NCI-H2196 treated with DMSO at 0.1 percent for 48 hours (cell line): Measurements from ENCODE around the gene ZMYND10.

ENCODE experiments used
- DNase-seq: peaks from one replicate; lab custom pipeline; 2025; ENCODE audit not compliant: unreplicated experiment; lab: John Stamatoyannopoulos, UW

Gene ZMYND10

GRCh38 chr3:50345586-50346234 lies at the start of gene ZMYND10:
ZMYND10 (minus strand) TSS chr3:50345732; CDS start chr3:50345579, 153 bp downstream.
- DNase-seq, result no peak

GRCh38 chr3:50393061-50393460 lies 47.5 kb upstream of the ZMYND10 start:
- DNase-seq, result no peak

- no peak for DNase-seq
Measured at GRCh38 chr3:50392101-50392715, 46.7 kb upstream of the ZMYND10 start.

GRCh38 chr3:50390508-50391224 lies 45.1 kb upstream of the ZMYND10 start:
- peak; percentile 57 for DNase-seq

- no peak for DNase-seq
Measured at GRCh38 chr3:50389414-50389767, 43.9 kb upstream of the ZMYND10 start.

- no peak for DNase-seq
Measured at GRCh38 chr3:50388720-50389413, 43.3 kb upstream of the ZMYND10 start.

GRCh38 chr3:50388016-50388719 lies 42.6 kb upstream of the ZMYND10 start:
- no peak for DNase-seq

GRCh38 chr3:50385754-50386153 lies 40.2 kb upstream of the ZMYND10 start:
- no peak for DNase-seq

DNA sequence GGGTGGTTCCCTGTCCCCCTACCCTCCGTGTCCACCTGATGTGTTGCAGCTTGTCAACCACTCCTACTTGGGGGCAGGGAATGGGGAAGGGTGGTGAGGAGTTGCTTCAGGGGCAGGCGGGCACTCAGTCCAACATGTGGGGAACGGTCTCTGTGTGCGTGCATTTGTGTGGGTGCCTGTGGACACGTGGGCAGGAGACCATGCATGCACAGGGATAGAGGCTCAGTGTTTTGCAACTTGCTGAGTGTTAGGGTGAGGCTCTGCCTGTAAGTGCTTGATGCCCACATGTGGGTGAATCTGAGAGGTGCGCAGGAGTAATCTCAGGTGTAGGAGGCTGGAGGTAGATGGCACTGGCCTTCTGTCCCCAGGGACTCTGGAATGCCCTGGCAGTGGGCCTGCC lies 38.2 kb upstream of the ZMYND10 start:
- DNase-seq, result no peak

GRCh38 chr3:50382722-50383121 lies 37.2 kb upstream of the ZMYND10 start:
- no peak for DNase-seq

- no peak for DNase-seq
Measured at GRCh38 chr3:50381383-50381782, 35.9 kb upstream of the ZMYND10 start.

- DNase-seq, result no peak
Measured at GRCh38 chr3:50380405-50381085, 35.0 kb upstream of the ZMYND10 start.

DNA sequence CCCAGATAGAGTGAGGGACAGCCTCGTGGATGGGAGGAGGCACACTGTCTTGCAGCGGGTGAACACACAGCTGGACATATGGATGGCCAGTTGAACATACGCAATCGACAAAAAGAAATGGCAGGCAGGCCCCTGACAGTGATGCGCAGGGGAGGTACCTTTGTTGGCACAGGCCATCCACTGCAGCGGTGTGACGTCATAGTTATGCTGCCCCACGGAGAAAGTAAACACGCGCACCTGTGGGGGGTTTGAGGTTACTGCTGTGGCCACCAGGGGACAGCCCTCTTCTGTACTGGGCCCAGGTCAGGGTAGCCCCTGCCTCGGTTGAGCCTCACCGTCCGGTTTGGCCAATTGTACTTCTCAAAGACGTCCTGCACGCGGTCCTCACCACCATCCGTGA lies 33.2 kb upstream of the ZMYND10 start:
- DNase-seq, result no peak

DNA sequence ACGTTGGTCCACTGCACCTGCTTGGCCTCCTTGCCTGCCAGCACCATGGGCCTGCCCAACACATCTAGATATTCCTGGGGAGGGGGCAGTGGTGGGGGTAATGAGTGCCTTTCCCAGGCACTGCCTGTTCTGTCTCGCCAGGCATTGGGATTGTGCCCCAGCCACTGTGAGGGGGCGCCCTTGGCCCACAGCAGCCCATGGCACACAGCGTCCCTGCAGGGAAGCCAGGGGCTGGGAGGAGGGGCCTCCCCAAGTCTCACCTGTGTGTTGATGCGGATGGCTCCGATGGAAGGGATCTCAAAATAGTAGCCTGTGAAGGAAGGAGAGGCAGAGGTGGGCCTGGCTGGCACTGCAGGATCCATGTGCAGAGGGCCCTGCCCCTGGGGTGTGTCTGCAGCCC lies 32.5 kb upstream of the ZMYND10 start:
- DNase-seq, result no peak

- DNase-seq, result no peak
Measured at GRCh38 chr3:50375258-50375931, 29.9 kb upstream of the ZMYND10 start.

DNA sequence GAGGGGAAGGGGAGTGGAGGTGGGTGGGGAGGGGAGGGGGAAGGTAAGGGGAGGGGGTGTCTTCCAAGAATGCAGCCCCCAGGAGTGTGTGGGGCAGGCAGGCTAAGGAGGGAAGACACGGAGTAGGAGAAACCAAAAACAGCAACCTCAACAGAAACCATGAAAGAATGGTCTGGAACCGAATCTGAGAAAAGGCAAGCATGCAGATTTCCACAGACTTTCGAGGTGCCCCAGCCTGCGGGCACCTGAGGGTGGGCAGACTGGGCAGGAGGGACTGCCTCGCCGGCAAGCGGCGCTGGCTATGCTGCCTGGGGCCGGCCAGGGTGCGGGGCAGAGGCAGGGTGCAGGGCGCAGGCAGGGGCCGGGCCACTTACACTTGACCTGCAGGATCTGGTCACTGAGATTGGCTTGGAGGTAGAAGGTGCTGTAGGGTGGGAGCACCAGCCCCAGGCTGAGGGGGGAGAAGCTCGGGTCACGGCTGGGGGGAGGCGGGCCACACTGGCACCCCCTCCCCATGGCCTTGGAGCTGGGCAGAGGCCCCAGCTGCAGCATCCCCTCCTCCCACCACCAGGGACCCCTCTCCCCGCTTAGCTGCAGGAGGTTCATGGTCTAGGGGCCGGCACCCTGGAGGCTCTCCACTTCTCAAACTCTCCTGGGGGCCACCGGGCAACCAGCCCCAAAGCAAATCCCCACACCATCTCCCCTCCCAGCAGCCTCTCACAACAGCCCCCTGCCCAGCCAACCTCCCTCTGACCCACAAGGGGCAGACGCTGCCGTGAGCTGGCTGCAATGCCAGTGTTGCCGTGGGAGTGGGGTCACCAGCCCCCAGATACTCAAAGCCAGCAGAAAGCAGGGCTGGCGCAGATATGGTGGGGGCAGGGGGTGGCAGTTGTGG lies 29.1 kb upstream of the ZMYND10 start:
- DNase-seq, result no peak

DNA sequence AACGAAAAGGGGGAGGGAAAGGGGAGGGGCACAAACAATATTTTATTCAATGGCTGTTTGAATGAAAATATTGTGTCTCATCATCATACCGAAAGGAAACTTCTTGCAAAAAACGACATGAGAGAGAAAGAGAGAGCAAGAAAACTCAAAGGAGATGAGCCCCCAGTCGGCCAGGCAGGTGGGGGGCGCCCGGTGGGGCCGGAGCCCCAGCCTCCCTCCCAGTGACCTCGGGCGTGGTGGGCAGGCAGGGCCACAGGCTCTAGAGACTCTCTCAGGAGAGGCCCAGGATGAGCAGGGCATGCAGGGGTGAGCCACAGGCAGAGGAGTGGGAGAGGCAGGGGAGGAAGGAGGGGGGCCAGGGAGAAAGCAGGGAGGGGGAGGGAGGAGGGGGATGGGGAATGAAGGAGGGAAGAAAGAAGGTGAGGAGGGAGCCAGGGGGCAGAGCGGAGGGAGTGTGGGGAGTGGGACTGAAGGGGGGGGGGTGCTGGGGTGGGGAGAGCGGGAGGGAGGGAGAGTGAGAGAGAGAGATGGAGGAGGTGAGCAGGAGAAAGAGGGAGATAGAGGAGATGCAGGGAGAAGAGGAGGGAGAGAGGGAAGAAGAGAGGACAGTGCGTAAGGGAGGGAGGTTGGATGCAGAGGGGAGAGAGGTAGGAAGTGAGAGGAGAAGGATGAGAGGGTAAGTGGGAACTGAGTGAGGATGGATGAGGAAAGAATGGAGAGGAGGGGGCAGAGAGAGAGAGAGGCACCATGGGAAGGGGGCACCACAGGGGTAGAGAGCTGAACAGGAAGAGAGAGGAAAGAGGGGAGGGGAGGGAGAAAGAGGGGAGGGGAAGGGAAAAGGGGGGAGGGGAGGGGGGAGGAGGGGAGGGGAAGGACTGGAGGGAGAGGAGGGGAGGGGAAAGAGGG lies 27.9 kb upstream of the ZMYND10 start:
- no peak for DNase-seq

DNA sequence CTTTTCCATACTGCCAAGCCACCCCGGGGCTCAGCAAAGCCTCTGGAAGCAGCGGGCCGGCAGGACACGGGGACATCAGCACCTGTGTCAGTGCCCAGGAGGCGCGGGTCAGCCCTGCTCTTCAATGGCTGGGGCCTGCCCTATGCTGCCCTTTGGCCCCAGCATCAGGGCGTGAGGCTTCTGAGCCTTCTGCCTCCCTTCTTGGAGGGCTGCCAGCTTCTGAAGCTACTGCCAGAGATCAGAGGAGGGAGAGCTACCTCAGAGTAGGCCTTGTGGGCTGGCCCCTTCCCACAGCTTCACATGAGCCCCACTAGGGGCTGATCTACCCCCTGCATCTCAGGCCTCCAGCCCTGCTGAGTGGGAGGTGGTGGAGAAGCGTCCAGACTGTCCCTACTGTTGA lies 26.8 kb upstream of the ZMYND10 start:
- DNase-seq, result no peak
